IMR-90 (cell line): Measurements from ENCODE around the gene MASP2.

ENCODE experiments used
- CTCF ChIP-seq: conservative IDR thresholded peaks from 2 replicates; pipeline ENCODE4 v1.5.1; 2012; ENCODE audit warnings: mild to moderate bottlenecking, low read depth, low read length, improper control_type of control experiment
- MAZ ChIP-seq: IDR thresholded peaks from 2 replicates; pipeline ENCODE4 v1.6.1; 2012; ENCODE audit warnings: low read depth, mild to moderate bottlenecking, low read length, improper control_type of control experiment, moderate library complexity, borderline replicate concordance
- RCOR1 ChIP-seq: IDR thresholded peaks from 2 replicates; pipeline ENCODE4 v1.6.1; 2012; ENCODE audit warnings: mild to moderate bottlenecking, low read length, improper control_type of control experiment; ENCODE audit not compliant: insufficient replicate concordance
- RFX5 ChIP-seq: IDR thresholded peaks from 2 replicates; pipeline ENCODE4 v1.8.0; 2012; ENCODE audit warnings: low read depth, mild to moderate bottlenecking, low read length, moderate library complexity

- TF ChIP-seq MAZ (no peak), CTCF (no peak), RCOR1 (no peak), RFX5 (no peak)
These were observed 14.8 kb upstream of the MASP2 start for GRCh38 chr1:11061652-11062365.
